Measurements from ENCODE around the gene ANKMY1. TPM values are rescaled to one million over a fixed set of nuclear protein-coding genes. Genes with fewer than 3 reads are reported as not detected.
A peak's percentile ranks its signal among the peaks of the same experiment; 100 is the strongest.
"Not testable (repeated sequence)": the region's sequence is repeated elsewhere in the genome, so short reads cannot be mapped to it uniquely, and the experiment has no call there.

ANKMY1 gene
- total RNA-seq, 1 donor from 2014 or later = 6.6 TPM

DNA sequence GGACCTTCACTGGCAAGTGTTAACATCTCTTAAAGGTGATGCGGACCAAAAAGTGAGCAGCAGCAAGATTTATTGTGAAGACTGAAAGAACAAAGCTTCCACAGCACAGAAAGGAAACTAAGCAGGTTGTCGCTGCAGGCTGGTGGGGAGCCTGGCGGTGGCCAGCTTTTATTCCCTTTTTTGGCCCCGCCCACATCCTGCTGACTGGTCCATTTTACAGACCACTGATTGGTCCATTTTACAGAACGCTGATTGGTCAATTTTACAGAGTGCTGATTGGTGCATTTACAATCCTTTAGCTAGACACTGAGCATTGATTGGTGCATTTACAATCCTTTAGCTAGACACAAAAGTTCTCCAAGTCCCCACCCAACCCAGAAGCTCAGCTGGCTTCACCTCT is 35.9 kb downstream of the ANKMY1 start:
- DNase-seq = not testable (repeated sequence)

GRCh38 chr2:240520974-240521350 is 36.8 kb downstream of the ANKMY1 start:
- no peak for DNase-seq

GRCh38 chr2:240520130-240520973 is 37.4 kb downstream of the ANKMY1 start:
- DNase-seq = peak; percentile 20

GRCh38 chr2:240519396-240520129 is 38.2 kb downstream of the ANKMY1 start:
- DNase-seq = peak; percentile 43

- no peak for DNase-seq
Observed at GRCh38 chr2:240518981-240519380, 38.8 kb downstream of the ANKMY1 start.

- DNase-seq = no peak
Observed at GRCh38 chr2:240517342-240517741, 40.4 kb downstream of the ANKMY1 start.

DNA sequence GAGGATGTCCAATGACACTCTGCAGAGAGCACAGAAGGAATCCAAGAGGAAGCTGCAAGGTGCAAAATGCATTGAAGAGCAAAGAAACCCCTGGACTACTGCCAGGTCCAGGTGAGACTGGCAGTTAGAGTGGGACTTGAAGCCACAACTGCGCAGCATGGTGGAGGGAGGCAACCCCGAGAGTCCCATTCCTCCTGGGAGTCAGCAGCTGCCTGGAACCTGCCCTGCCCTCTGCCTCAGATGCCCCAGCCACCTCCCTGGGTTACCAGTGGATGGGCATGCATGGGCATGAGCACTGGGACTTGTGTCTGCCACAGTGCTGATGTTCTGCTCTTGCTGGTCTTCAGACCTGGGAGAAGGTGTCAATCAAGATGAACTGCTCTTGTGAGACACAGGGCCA is 43.2 kb downstream of the ANKMY1 start:
- no peak for DNase-seq

- DNase-seq = peak; percentile 74
Observed at GRCh38 chr2:240513549-240514287, 44.1 kb downstream of the ANKMY1 start.

- DNase-seq = no peak
Observed at GRCh38 chr2:240512666-240513535, 44.9 kb downstream of the ANKMY1 start.

- DNase-seq = no peak
Observed at GRCh38 chr2:240512109-240512485, 45.7 kb downstream of the ANKMY1 start.

GRCh38 chr2:240511351-240512108 is 46.3 kb downstream of the ANKMY1 start:
- DNase-seq = no peak

- no peak for DNase-seq
Observed at GRCh38 chr2:240510513-240511210, 47.1 kb downstream of the ANKMY1 start.

- DNase-seq = no peak
Observed at GRCh38 chr2:240509667-240510512, 47.9 kb downstream of the ANKMY1 start.

GRCh38 chr2:240508832-240509545 is 48.8 kb downstream of the ANKMY1 start:
- DNase-seq = no peak

DNA sequence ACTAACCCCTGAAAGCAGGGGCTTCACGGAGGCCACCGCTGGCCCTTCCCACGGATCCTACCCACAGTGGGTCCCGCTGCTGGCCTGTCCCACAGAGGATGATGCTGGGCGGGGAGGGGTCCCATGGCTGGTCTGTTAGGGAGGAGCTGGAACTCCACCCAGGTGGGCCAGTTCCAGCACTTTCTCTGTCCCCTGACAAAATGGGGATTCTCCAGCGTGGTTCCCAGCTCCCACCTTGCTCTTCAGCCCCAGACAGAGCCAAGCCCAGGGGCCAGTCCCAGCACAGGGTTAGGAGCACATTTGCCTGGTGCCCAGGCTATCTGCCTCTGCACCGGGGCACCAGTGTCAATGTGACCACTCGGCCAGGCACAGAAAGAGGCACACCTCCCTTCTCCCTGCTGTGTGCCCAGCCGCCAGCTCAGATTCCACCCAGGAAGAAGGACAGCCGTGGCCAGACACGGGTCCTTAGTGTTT is 50.0 kb downstream of the ANKMY1 start:
- no peak for DNase-seq

DNA sequence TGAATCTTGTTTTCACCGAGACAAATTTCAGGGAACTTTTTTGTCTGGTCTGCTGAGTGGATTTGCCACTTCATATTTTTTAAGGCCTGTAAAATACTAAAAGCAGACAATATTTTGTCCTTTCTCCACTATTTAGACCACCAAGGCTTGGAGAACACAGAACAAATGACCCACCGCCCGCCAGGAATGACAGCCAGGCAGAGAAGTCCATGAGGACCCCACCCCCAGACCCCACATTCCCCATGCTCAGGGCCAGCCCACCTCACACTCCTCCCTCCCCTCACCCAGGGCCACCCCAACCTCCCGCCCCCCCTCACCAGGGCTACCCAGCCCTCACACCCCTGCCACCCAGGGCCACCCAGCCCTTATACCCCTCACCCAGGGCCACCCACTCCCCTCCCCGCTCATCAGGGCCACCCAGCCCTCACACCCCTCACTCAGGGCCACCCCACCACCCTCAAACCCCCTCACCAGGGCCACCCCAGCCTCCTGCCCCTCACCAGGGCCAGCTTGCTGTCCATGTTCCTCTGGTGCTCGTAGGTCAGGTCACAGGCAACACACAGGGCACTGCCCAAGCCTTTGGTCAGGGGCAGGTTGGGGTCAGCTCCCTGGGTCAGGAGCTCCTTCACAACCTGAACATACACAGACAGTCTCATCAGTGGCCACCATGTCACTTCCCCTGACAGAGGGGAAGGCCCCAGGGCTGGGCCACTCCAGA is 50.6 kb downstream of the ANKMY1 start:
- no peak for DNase-seq

DNA sequence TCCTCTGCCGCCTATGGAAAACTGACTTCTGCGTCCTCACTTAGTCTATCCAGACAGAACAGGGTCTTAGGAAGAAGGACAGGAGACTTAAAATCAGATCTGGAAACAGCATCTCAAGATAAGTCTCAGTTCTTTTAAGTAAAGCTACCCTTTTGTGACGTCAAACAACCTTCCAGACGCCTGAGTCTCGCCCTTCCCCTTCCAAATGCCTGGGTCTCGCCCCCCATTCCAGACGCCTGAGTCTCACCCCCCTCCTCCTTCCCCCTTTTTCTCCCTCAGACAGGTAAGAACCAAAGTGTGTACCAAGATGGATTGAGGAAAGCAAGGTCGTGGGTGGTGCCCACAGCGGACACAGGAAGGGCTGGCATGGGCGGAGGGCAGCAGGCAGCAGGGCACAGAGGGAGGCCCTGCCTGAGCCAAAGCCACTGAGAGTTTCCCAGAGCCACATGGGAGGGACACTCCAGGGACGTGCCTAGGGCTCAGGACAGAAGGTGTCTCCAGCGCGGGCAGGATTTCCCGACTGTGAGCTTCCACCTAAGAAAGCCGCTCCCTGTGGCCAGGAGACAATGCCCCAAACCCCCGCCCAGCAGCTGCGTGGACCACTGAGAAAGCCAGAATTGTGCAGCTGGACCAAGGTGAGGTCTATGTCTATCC is 51.3 kb downstream of the ANKMY1 start:
- DNase-seq = no peak

Measured in tongue (tissue), 2 donors.